ENCODE measurements around the gene SECISBP2. TPM values are rescaled to one million over a fixed set of nuclear protein-coding genes. Genes with fewer than 3 reads are reported as not detected.

SECISBP2 gene
- polyA plus RNA-seq, 3 donors = 60.5 to 100 (median 97.3) TPM

- DNase-seq = no peak
Observed at GRCh38 chr9:89402695-89403427, 84.6 kb downstream of the SECISBP2 start.

DNA sequence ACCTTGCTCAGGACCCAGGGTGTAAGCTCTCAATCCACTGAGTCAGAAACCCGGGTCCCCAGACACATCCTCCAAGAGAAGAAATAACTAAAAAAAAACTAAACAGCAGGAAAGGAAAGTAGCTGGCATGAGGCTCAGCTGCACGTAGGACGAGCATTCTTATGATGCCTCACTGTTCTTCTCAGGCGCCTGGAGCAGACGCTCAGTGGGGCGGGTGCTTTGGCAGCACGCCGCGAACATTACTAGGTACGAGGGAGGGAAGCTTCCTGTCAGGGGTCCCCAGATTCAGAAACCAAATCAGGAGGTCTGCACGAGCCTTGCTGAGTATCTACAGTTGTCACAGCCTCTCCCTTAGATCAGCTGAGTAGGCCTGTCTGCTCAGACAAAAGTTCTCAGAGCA is 85.8 kb downstream of the SECISBP2 start:
- DNase-seq = no peak

GRCh38 chr9:89405826-89406225 is 87.5 kb downstream of the SECISBP2 start:
- DNase-seq = no peak

DNA sequence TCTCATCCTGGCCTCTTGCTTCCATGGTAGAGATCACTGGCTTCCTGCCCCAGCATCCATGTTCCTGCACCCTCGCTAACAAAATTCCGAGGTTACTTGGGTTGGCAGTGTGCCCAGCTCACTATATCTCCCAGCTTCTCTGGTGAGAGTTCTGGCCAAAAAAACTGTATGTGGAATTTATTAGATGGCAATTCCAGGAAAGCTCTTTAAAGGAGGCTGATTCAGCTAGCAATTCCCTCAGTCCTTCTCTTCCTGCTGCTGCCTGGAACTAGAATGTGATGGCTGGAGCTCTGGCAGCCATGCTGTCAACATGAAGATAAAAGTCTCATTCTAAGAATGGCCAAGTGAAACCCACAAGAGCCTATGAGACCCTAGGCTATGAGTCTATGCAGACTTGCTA is 88.8 kb downstream of the SECISBP2 start:
- DNase-seq = no peak

GRCh38 chr9:89408628-89409101 is 90.4 kb downstream of the SECISBP2 start:
- DNase-seq = no peak

Other genes starting within 250 kb of the SECISBP2 start
- gene SHC3, start 139.7 kb upstream of the SECISBP2 start, polyA plus RNA-seq (ENCODE audit: insufficient read length in 3 of 3) = 1 to 10 TPM; 2.3 to 3.0 (median 2.4) TPM
- 100 to 1,000 TPM in 1 of 3 donors, 10 to 100 TPM in 2; 72.5 to 109 (median 84.6) TPM for gene CKS2, start 7.3 kb upstream of the SECISBP2 start, polyA plus RNA-seq (ENCODE audit: insufficient read length in 3 of 3)
- gene SEMA4D, start 179.6 kb downstream of the SECISBP2 start, polyA plus RNA-seq (ENCODE audit: insufficient read length in 3 of 3) = 10 to 100 TPM; 48.5 to 67.5 (median 64.1) TPM

All from renal pelvis (tissue), 4 donors.